ENCODE results near the gene SNX20. TPM values are rescaled to one million over a fixed set of nuclear protein-coding genes. Genes with fewer than 3 reads are reported as not detected.
A peak's percentile ranks its signal among the peaks of the same experiment; 100 is the strongest.

Gene SNX20
- total RNA-seq, 1 donor from 2014 or later: 0.53 TPM

- DNase-seq (ENCODE audit: low spot score) (no peak), ATAC-seq (no peak)
Measured at GRCh38 chr16:50664270-50664669, 16.8 kb downstream of the SNX20 start.

- DNase-seq (ENCODE audit: low spot score) (no peak), ATAC-seq (no peak)
Measured at GRCh38 chr16:50662306-50662940, 18.7 kb downstream of the SNX20 start.

- DNase-seq (ENCODE audit: low spot score): no peak
- ATAC-seq: no peak
Measured at GRCh38 chr16:50659806-50660205, 21.3 kb downstream of the SNX20 start.

GRCh38 chr16:50657241-50657640, 23.9 kb downstream of the SNX20 start:
- no peak for ATAC-seq

GRCh38 chr16:50655558-50656055, 25.5 kb downstream of the SNX20 start:
- ATAC-seq (no peak), DNase-seq (ENCODE audit: low spot score) (no peak)

More at GRCh38 chr16:50657241-50657640, 23.9 kb downstream of the SNX20 start:
- no peak for DNase-seq (ENCODE audit: low spot score)

- ATAC-seq (peak; percentile 70), DNase-seq (ENCODE audit: low spot score) (no peak)
Measured at GRCh38 chr16:50653633-50654519, 27.2 kb downstream of the SNX20 start.

- DNase-seq (ENCODE audit: low spot score) (no peak), ATAC-seq (no peak)
Measured at GRCh38 chr16:50652836-50653425, 28.2 kb downstream of the SNX20 start.

GRCh38 chr16:50651835-50652438, 29.2 kb downstream of the SNX20 start:
- ATAC-seq: no peak
- DNase-seq (ENCODE audit: low spot score): no peak

GRCh38 chr16:50646345-50646744, 34.8 kb downstream of the SNX20 start:
- no peak for ATAC-seq
- no peak for DNase-seq (ENCODE audit: low spot score)

- no peak for ATAC-seq
- DNase-seq (ENCODE audit: low spot score): no peak
Measured at GRCh38 chr16:50645563-50646220, 35.4 kb downstream of the SNX20 start.

- DNase-seq (ENCODE audit: low spot score): no peak
- peak; percentile 84 for ATAC-seq
Measured at GRCh38 chr16:50644729-50645128, 36.4 kb downstream of the SNX20 start.

GRCh38 chr16:50644245-50644644, 36.9 kb downstream of the SNX20 start:
- DNase-seq (ENCODE audit: low spot score): no peak
- no peak for ATAC-seq

- DNase-seq (ENCODE audit: low spot score): no peak
- no peak for ATAC-seq
Measured at GRCh38 chr16:50643192-50643591, 37.9 kb downstream of the SNX20 start.

- no peak for DNase-seq (ENCODE audit: low spot score)
- ATAC-seq: no peak
Measured at GRCh38 chr16:50642349-50642748, 38.8 kb downstream of the SNX20 start.

GRCh38 chr16:50641818-50642187, 39.3 kb downstream of the SNX20 start:
- ATAC-seq (no peak), DNase-seq (ENCODE audit: low spot score) (no peak)

GRCh38 chr16:50640919-50641817, 39.9 kb downstream of the SNX20 start:
- no peak for DNase-seq (ENCODE audit: low spot score)
- no peak for ATAC-seq

GRCh38 chr16:50640391-50640790, 40.7 kb downstream of the SNX20 start:
- no peak for DNase-seq (ENCODE audit: low spot score)
- no peak for ATAC-seq

- no peak for DNase-seq (ENCODE audit: low spot score)
- ATAC-seq: no peak
Measured at GRCh38 chr16:50638816-50639670, 42.1 kb downstream of the SNX20 start.

Data from left lobe of liver (tissue), 2 donors.